DOHH2 (cell line): ENCODE data around the gene AP3D1.

Experiments used
- EZH2phosphoT487 ChIP-seq: fragments of 200-600 bp; sonication (generic); IDR thresholded peaks from 2 replicates; pipeline ENCODE4 v1.6.1; 2017; ENCODE audit warnings: borderline replicate concordance, mild to moderate bottlenecking, antibody characterized with exemption, low read length, moderate library complexity, mixed read lengths
- TF ChIP-seq, protein P1 (sequence below): fragments of 200-600 bp; sonication (generic); IDR thresholded peaks from one replicate; pipeline ENCODE4 v1.5.1; 2014; ENCODE audit warnings: antibody characterized with exemption, mild to moderate bottlenecking, low read depth, low read length; ENCODE audit not compliant: poor library complexity, severe bottlenecking

GRCh38 chr19:2117215-2117960 lies 34.0 kb downstream of the AP3D1 start:
- TF ChIP-seq, protein P1, sequence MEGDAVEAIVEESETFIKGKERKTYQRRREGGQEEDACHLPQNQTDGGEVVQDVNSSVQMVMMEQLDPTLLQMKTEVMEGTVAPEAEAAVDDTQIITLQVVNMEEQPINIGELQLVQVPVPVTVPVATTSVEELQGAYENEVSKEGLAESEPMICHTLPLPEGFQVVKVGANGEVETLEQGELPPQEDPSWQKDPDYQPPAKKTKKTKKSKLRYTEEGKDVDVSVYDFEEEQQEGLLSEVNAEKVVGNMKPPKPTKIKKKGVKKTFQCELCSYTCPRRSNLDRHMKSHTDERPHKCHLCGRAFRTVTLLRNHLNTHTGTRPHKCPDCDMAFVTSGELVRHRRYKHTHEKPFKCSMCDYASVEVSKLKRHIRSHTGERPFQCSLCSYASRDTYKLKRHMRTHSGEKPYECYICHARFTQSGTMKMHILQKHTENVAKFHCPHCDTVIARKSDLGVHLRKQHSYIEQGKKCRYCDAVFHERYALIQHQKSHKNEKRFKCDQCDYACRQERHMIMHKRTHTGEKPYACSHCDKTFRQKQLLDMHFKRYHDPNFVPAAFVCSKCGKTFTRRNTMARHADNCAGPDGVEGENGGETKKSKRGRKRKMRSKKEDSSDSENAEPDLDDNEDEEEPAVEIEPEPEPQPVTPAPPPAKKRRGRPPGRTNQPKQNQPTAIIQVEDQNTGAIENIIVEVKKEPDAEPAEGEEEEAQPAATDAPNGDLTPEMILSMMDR = no peak
- no peak for TF ChIP-seq EZH2phosphoT487
